ENCODE measurements around the gene CASP14. TPM values are rescaled to one million over a fixed set of nuclear protein-coding genes. Genes with fewer than 3 reads are reported as not detected.
"Not testable (repeated sequence)": the region's sequence is repeated elsewhere in the genome, so short reads cannot be mapped to it uniquely, and the experiment has no call there.

CASP14 gene
- total and polyA plus RNA-seq, 2 of the 8 experiments (the other 6 are each of a cell fraction or from before 2014, with no cell fraction given): not detected

DNA sequence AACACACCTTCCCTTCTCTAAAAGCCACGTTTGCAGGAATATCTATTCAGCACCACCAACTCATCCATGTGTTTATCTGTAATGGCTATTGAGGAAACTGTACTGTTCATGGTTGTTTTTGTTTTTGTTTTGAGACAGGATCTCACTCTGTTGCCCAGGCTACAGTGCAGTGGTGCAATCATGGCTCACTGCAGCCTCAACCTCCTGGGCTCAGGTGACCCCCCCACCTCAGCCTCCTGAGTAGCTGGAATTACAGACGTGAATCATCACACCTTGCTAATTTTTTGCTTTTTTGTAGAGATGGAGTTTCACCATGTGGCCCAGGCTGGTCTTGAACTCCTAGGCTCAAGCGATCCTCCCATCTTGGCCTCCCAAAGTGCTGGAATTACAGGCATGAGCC, 30.4 kb upstream of the CASP14 start:
- H2BK120ac ChIP-seq (replicated peaks; ENCODE audit: low read depth, low read length): not testable (repeated sequence)
- 62% methylated on average over 3 of the region's 3 CpGs; no CpG with 5 or more reads in 1 of the 2 experiments for WGBS, 2 experiments (ENCODE audit: extremely low coverage in 1 of 2, insufficient coverage in 1 of 2, insufficient read length in 1 of 2, insufficient replicate concordance in 2 of 2, low coverage in 1 of 2, low lambda C conversion rate in 2 of 2, missing lambda C conversion rate in 1 of 2)

More for the DNA sequence above, 30.4 kb upstream of the CASP14 start:
- H3K36me3 ChIP-seq (ENCODE audit: control insufficient read depth in 2 of 4, insufficient read depth in 4 of 4, low read length in 3 of 4); H3K4me2 ChIP-seq (ENCODE audit: insufficient read depth in 1 of 2, low read depth in 2 of 2, low read length in 2 of 2); H3K18ac ChIP-seq (ENCODE audit: extremely low read depth, low read length); H4K91ac ChIP-seq (replicated peaks; ENCODE audit: insufficient read length, low read length); H4K20me1 ChIP-seq (replicated peaks in 1 of 2; ENCODE audit: control insufficient read depth in 1 of 2, insufficient read depth in 2 of 2, low read length in 2 of 2); H2BK20ac ChIP-seq (ENCODE audit: low read length); H2AK5ac ChIP-seq (ENCODE audit: low read depth, low read length); H3K4me3 ChIP-seq (ENCODE audit: extremely low read depth in 1 of 4, insufficient read depth in 2 of 4, low read depth in 3 of 4, low read length in 4 of 4); H3K23ac ChIP-seq (ENCODE audit: insufficient read length); H3K79me2 ChIP-seq (ENCODE audit: control insufficient read depth in 1 of 2, insufficient read depth in 2 of 2, low read length in 2 of 2); POLR2A ChIA-PET (ENCODE audit: partially characterized antibody); H3K4me1 ChIP-seq (replicated peaks in 1 of 4; ENCODE audit: control insufficient read depth in 3 of 4, insufficient read depth in 4 of 4, low read length in 3 of 4); H3K27me3 ChIP-seq (replicated peaks in 1 of 4; ENCODE audit: control insufficient read depth in 3 of 4, extremely low read depth in 1 of 4, insufficient read depth in 3 of 4, low read length in 3 of 4); H2BK15ac ChIP-seq (ENCODE audit: low read length); H3K14ac ChIP-seq (ENCODE audit: insufficient read length); H2BK5ac ChIP-seq (ENCODE audit: low read depth, low read length); CTCF ChIA-PET (ENCODE audit: partially characterized antibody); H3K79me1 ChIP-seq (ENCODE audit: low read depth, low read length); H3K56ac ChIP-seq (replicated peaks; ENCODE audit: insufficient read length, low read depth, low read length); H2BK12ac ChIP-seq (ENCODE audit: low read depth, low read length); H4K5ac ChIP-seq (ENCODE audit: insufficient read length, low read depth, low read length); H3K27ac ChIP-seq (ENCODE audit: low read depth, low read length); DNase-seq (ENCODE audit: low read depth in 1 of 2, low spot score in 2 of 2); H4K8ac ChIP-seq (ENCODE audit: extremely low read depth, insufficient read depth, low read length); H2AFZ ChIP-seq (ENCODE audit: low read length); FAIRE-seq; H3K9ac ChIP-seq (replicated peaks in 1 of 4; ENCODE audit: extremely low read depth in 1 of 4, low read depth in 3 of 4, low read length in 3 of 4); H3K4ac ChIP-seq (replicated peaks; ENCODE audit: insufficient read length, low read depth, low read length); H3K23me2 ChIP-seq (ENCODE audit: low read depth, low read length): not testable (repeated sequence)
- H3K9me3 ChIP-seq (ENCODE audit: insufficient read depth in 2 of 2, low read depth in 1 of 2, low read length in 1 of 2): peaks cover 0 to 15% of the 10 kb centered on the region in 2 experiments; a peak in 2 of 4 replicates
